Neuron (in vitro differentiated cells): ENCODE data around the gene UCN2.

Source experiments
- H2AFZ ChIP-seq: one replicate; pipeline ENCODE4 v1.6.1; 2013; ENCODE audit warnings: low read depth, mild to moderate bottlenecking, inconsistent platforms, low read length, moderate library complexity
- H3K27me3 ChIP-seq: one replicate; pipeline ENCODE4 v1.6.1; 2013; ENCODE audit warnings: low read length; ENCODE audit not compliant: insufficient read depth
- H3K36me3 ChIP-seq: one replicate; pipeline ENCODE4 v1.6.1; 2013; ENCODE audit warnings: low read length; ENCODE audit not compliant: insufficient read depth
- H3K4me1 ChIP-seq: one replicate; pipeline ENCODE4 v1.6.1; 2013; ENCODE audit warnings: low read length; ENCODE audit not compliant: insufficient read depth
- H3K4me3 ChIP-seq: 2 replicates; pipeline ENCODE4 v1.5.1; 2013; ENCODE audit warnings: mild to moderate bottlenecking, low read length, moderate library complexity
- H3K9me3 ChIP-seq: one replicate; pipeline ENCODE4 v1.6.1; 2013; ENCODE audit warnings: low read length

The UCN2 gene

GRCh38 chr3:48563382-48563918 is at the start of gene UCN2:
UCN2 (minus strand) TSS chr3:48563781; CDS start chr3:48563124, 657 bp downstream.
- Histone ChIP-seq H3K9me3 (no peaks in the 10 kb centered on the region), H3K4me1 (peaks cover 32% of the 10 kb centered on the region), H3K36me3 (no peaks in the 10 kb centered on the region), H3K4me3 (no peak within 1 kb of the TSS), H2AFZ (no peak within 1 kb of the TSS), H3K27me3 (no peaks in the 10 kb centered on the region)

GRCh38 chr3:48612309-48612708 is 48.7 kb upstream of the UCN2 start:
- H3K36me3 ChIP-seq = peaks cover 10% of the 10 kb centered on the region
- no peaks in the 10 kb centered on the region for H3K27me3 ChIP-seq
- H3K9me3 ChIP-seq = peaks cover 4% of the 10 kb centered on the region
- H2AFZ ChIP-seq = no peak overlapping the region
- H3K4me1 ChIP-seq = peaks cover 10% of the 10 kb centered on the region
- no peak overlapping the region for H3K4me3 ChIP-seq

GRCh38 chr3:48609088-48610005 is 45.8 kb upstream of the UCN2 start, which contains the start of gene UQCRC1:
UQCRC1 (minus strand) TSS chr3:48609646; CDS start chr3:48609620, 26 bp downstream.
- Histone ChIP-seq H2AFZ (peak within 1 kb of the TSS; percentile 73), H3K36me3 (peaks cover 33% of the 10 kb centered on the region), H3K27me3 (no peaks in the 10 kb centered on the region), H3K4me1 (peaks cover 10% of the 10 kb centered on the region), H3K9me3 (no peaks in the 10 kb centered on the region), H3K4me3 (peak within 1 kb of the TSS; percentile 84)

GRCh38 chr3:48607519-48607918 is 43.9 kb upstream of the UCN2 start:
- Histone ChIP-seq H2AFZ (no peak overlapping the region), H3K9me3 (no peaks in the 10 kb centered on the region), H3K4me3 (no peak overlapping the region), H3K4me1 (peaks cover 10% of the 10 kb centered on the region), H3K36me3 (peaks cover 51% of the 10 kb centered on the region), H3K27me3 (no peaks in the 10 kb centered on the region)

- H2AFZ ChIP-seq = no peak overlapping the region
- peaks cover 90% of the 10 kb centered on the region for H3K36me3 ChIP-seq
- no peaks in the 10 kb centered on the region for H3K9me3 ChIP-seq
- no peak overlapping the region for H3K4me3 ChIP-seq
- no peaks in the 10 kb centered on the region for H3K4me1 ChIP-seq
- no peaks in the 10 kb centered on the region for H3K27me3 ChIP-seq
Observed at GRCh38 chr3:48601622-48601994, 38.0 kb upstream of the UCN2 start.

- Histone ChIP-seq H3K4me3 (no peak overlapping the region), H3K9me3 (no peaks in the 10 kb centered on the region), H3K27me3 (no peaks in the 10 kb centered on the region), H3K4me1 (no peaks in the 10 kb centered on the region), H3K36me3 (peaks cover 85% of the 10 kb centered on the region), H2AFZ (no peak overlapping the region)
Observed at GRCh38 chr3:48600711-48601621, 37.4 kb upstream of the UCN2 start.

GRCh38 chr3:48599509-48600285 is 36.1 kb upstream of the UCN2 start:
- peaks cover 73% of the 10 kb centered on the region for H3K36me3 ChIP-seq
- H3K4me1 ChIP-seq = no peaks in the 10 kb centered on the region
- no peak overlapping the region for H2AFZ ChIP-seq
- H3K4me3 ChIP-seq = no peak overlapping the region
- no peaks in the 10 kb centered on the region for H3K27me3 ChIP-seq
- no peaks in the 10 kb centered on the region for H3K9me3 ChIP-seq

- Histone ChIP-seq H3K36me3 (peaks cover 67% of the 10 kb centered on the region), H2AFZ (no peak overlapping the region), H3K4me3 (no peak overlapping the region), H3K27me3 (no peaks in the 10 kb centered on the region), H3K4me1 (no peaks in the 10 kb centered on the region), H3K9me3 (no peaks in the 10 kb centered on the region)
Observed at GRCh38 chr3:48599077-48599501, 35.5 kb upstream of the UCN2 start.

GRCh38 chr3:48598323-48599076 is 34.9 kb upstream of the UCN2 start:
- H2AFZ ChIP-seq = no peak overlapping the region
- no peak overlapping the region for H3K4me3 ChIP-seq
- H3K4me1 ChIP-seq = no peaks in the 10 kb centered on the region
- H3K36me3 ChIP-seq = peaks cover 61% of the 10 kb centered on the region
- no peaks in the 10 kb centered on the region for H3K9me3 ChIP-seq
- H3K27me3 ChIP-seq = no peaks in the 10 kb centered on the region

- Histone ChIP-seq H3K4me1 (no peaks in the 10 kb centered on the region), H3K9me3 (no peaks in the 10 kb centered on the region), H2AFZ (no peak overlapping the region), H3K4me3 (no peak overlapping the region), H3K36me3 (peaks cover 50% of the 10 kb centered on the region), H3K27me3 (no peaks in the 10 kb centered on the region)
Observed at GRCh38 chr3:48597408-48597800, 33.8 kb upstream of the UCN2 start.

GRCh38 chr3:48596676-48597407 is 33.3 kb upstream of the UCN2 start:
- no peak overlapping the region for H3K4me3 ChIP-seq
- no peaks in the 10 kb centered on the region for H3K9me3 ChIP-seq
- no peaks in the 10 kb centered on the region for H3K4me1 ChIP-seq
- H3K36me3 ChIP-seq = peaks cover 47% of the 10 kb centered on the region
- H2AFZ ChIP-seq = no peak overlapping the region
- H3K27me3 ChIP-seq = no peaks in the 10 kb centered on the region
